Adrenal gland (tissue), 12 donors: Measurements from ENCODE around the gene FAM162A. TPM values are rescaled to one million over a fixed set of nuclear protein-coding genes. Genes with fewer than 3 reads are reported as not detected.

Source experiments
- DNase-seq, 7 donors: peaks; one replicate each; pipeline ENCODE4 v3.0.0-alpha.2; 2019 to 2020
- H3K27ac ChIP-seq, 5 donors: fragments of 200-600 bp; sonication (generic) in 4 of 5; 1 replicate in 3 of 5; 2 replicates in 2 of 5; pipeline versions ENCODE4 v1.5.1 to v1.8.0; 2016 to 2020; ENCODE audit warnings: mild to moderate bottlenecking in 1 of 5
- H3K27me3 ChIP-seq: fragments of 200-600 bp; 2 replicates; pipeline ENCODE4 v1.8.0; 2021
- H3K36me3 ChIP-seq, 2 donors: fragments of 200-600 bp; replicated peaks in 1 of 2; 1 replicate in 1 of 2; 2 replicates in 1 of 2; pipeline versions ENCODE4 v1.5.1 to v1.8.0; 2018 to 2022
- H3K4me1 ChIP-seq, 2 donors: fragments of 200-600 bp; replicated peaks in 1 of 2; 1 replicate in 1 of 2; 2 replicates in 1 of 2; pipeline versions ENCODE4 v1.5.1 to v1.8.0; 2018 to 2021
- H3K4me3 ChIP-seq, 4 donors: fragments of 200-600 bp; sonication (generic) in 3 of 4; one replicate each; pipeline ENCODE4 v1.5.1; 2016 to 2018
- H3K9me3 ChIP-seq, 3 donors: fragments of 200-600 bp; sonication (generic) in 1 of 3; replicated peaks in 1 of 3; 1 replicate in 2 of 3; 2 replicates in 1 of 3; pipeline versions ENCODE4 v1.5.1 to v1.8.0; 2016 to 2021
- POLR2A ChIP-seq, 2 donors: fragments of 450-650 bp; IDR thresholded peaks; one replicate each; pipeline ENCODE4 v1.6.1; 2017; ENCODE audit warnings: antibody characterized with exemption in 2 of 2, mild to moderate bottlenecking in 2 of 2, moderate library complexity in 1 of 2
- WGBS, 4 donors: extraction: QIAGEN DNeasy Blood & Tissue Kit in 2 of 4; methylation state at CpG; one replicate each; pipeline versions ENCODE4 v1.1.5 to v1.1.7; 2013 to 2017; 5-methylcytosine and 5-hydroxymethylcytosine counted together
- intact Hi-C, 2 donors: fragments of 100-400 bp; cut with DNase I; formaldehyde crosslinking; loops; one replicate each; pipeline versions ENCODE4 v1.14.1 to v1.15.0; 2022 to 2023
- polyA plus RNA-seq, 3 donors: library from polyadenylated mRNA; stranded (reverse); fragments of 200-250 nt in 2 of 3; fragments of 350-450 nt in 1 of 3; fragmentation: Illumina TruSeq in 1 of 3; extraction: RNeasy Lipid Tissue Mini Kit (QIAGEN cat#74804) in 1 of 3; gene quantifications; one replicate each; pipeline ENCODE4 v1.2.3, GENCODE V29; 2013 to 2014
- total RNA-seq, 9 donors: library from RNA; depleted of rRNA in 4 of 9; stranded (reverse); fragments of >200 nt in 4 of 9; fragments of 120-200 nt in 1 of 9; fragmentation: NEBNext Ultra II Directional in 1 of 9; extraction: Animal tissue kit (Norgen Biotek cat#: 25700) in 1 of 9; gene quantifications; one replicate each; pipeline versions ENCODE4 v1.1.0 to v1.2.4, GENCODE V29; 2013 to 2023
- TF ChIP-seq, protein P1 (sequence below), 6 experiments: fragments of 450-650 bp in 4 of 6; fragments of 200-600 bp in 2 of 6; sonication (generic) in 1 of 6; IDR thresholded peaks; 1 replicate in 5 of 6; 2 replicates in 1 of 6; pipeline versions ENCODE4 v1.5.1 to v1.8.0; 2016 to 2021; ENCODE audit warnings: antibody characterized with exemption in 6 of 6, mild to moderate bottlenecking in 2 of 6, moderate library complexity in 1 of 6
- donor health status: healthy with polysubstance abuse.
- donor health status: Bipolar disorder and iron deficiency.
- donor health status: DM: yes; HTN: yes; CAD: no.
- donor health status: DM: no; HTN: no; CAD: no.
- donor health status: DM: no; HTN: no; CAD: no.
- donor health status: DM: yes; HTN: yes; CAD: no.

FAM162A gene
- total and polyA plus RNA-seq, 12 donors: 36.2 to 287 (median 79.7) TPM

DNA sequence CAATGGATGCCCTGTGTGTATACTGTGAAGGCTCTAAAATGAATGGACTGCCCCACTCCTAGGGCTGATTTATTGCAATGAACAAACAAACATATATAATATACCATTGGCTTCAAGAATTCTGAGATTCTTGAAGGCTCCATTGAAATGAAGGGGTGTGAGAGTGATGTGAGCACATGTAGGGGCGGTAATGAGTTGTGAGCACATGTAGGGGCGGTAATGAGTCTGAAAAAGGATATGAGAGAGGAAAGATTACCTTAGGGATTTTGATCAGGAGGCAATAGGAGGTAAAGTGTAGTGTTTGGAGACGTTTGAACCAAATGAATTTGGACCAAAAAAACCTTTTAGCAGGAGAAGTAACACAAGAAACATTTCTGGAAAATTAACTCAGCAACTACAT is 3.7 kb downstream of the FAM162A start:
- TF ChIP-seq, protein P1, sequence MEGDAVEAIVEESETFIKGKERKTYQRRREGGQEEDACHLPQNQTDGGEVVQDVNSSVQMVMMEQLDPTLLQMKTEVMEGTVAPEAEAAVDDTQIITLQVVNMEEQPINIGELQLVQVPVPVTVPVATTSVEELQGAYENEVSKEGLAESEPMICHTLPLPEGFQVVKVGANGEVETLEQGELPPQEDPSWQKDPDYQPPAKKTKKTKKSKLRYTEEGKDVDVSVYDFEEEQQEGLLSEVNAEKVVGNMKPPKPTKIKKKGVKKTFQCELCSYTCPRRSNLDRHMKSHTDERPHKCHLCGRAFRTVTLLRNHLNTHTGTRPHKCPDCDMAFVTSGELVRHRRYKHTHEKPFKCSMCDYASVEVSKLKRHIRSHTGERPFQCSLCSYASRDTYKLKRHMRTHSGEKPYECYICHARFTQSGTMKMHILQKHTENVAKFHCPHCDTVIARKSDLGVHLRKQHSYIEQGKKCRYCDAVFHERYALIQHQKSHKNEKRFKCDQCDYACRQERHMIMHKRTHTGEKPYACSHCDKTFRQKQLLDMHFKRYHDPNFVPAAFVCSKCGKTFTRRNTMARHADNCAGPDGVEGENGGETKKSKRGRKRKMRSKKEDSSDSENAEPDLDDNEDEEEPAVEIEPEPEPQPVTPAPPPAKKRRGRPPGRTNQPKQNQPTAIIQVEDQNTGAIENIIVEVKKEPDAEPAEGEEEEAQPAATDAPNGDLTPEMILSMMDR (IDR thresholded peaks at IDR 0.05): no peak
- no peak for TF ChIP-seq POLR2A (IDR thresholded peaks at IDR 0.05)
- no peaks in the 10 kb centered on the region for H3K9me3 ChIP-seq
- H3K27ac ChIP-seq: no peak overlapping the region
- WGBS, 4 donors: 88 to 96% (median 89%) methylated on average over 3 of the region's 3 CpGs
- H3K27me3 ChIP-seq: no peaks in the 10 kb centered on the region
- no peak overlapping the region for H3K4me3 ChIP-seq
- H3K36me3 ChIP-seq: no peaks in the 10 kb centered on the region
- H3K4me1 ChIP-seq: peaks cover 15 to 48% of the 10 kb centered on the region in 2 donors
- intact Hi-C loops: loop anchor here in 1 of 2 donors (10.0 kb wide), 1 partner anchor 297 kb away; the partner anchor contains the start of gene PARP14
- DNase-seq: no peak

- TF ChIP-seq, protein P1 (IDR thresholded peaks at IDR 0.05): no peak
- TF ChIP-seq POLR2A (IDR thresholded peaks at IDR 0.05): no peak
- H3K4me1 ChIP-seq: peaks cover 17 to 56% of the 10 kb centered on the region in 2 donors
Observed at GRCh38 chr3:122389197-122389596, 5.2 kb downstream of the FAM162A start.

GRCh38 chr3:122389892-122390291 is 5.9 kb downstream of the FAM162A start:
- peaks cover 17 to 52% of the 10 kb centered on the region in 2 donors for H3K4me1 ChIP-seq
- 79 to 86% (median 82%) methylated on average over 4 of the region's 4 CpGs for WGBS, 4 donors

More at GRCh38 chr3:122389197-122389596, 5.2 kb downstream of the FAM162A start:
- intact Hi-C loops: loop anchor here in 1 of 2 donors (10.0 kb wide), 1 partner anchor 296 kb away; the partner anchor contains the start of gene PARP14
- H3K36me3 ChIP-seq: no peaks in the 10 kb centered on the region
- no peaks in the 10 kb centered on the region for H3K27me3 ChIP-seq
- DNase-seq: no peak
- no peak overlapping the region for H3K27ac ChIP-seq
- H3K9me3 ChIP-seq: no peaks in the 10 kb centered on the region
- H3K4me3 ChIP-seq: no peak overlapping the region

GRCh38 chr3:122390665-122391064 is 6.7 kb downstream of the FAM162A start:
- intact Hi-C loops: no loop called here
- 54 to 71% (median 69%) methylated on average over 4 of the region's 4 CpGs for WGBS, 4 donors
- no peak for DNase-seq
- H3K9me3 ChIP-seq: no peaks in the 10 kb centered on the region
- H3K4me1 ChIP-seq: peaks cover 17 to 44% of the 10 kb centered on the region in 2 donors
- TF ChIP-seq, protein P1 (IDR thresholded peaks at IDR 0.05): no peak
- no peak for TF ChIP-seq POLR2A (IDR thresholded peaks at IDR 0.05)
- H3K36me3 ChIP-seq: no peaks in the 10 kb centered on the region
- peak overlapping the region in 3 of 5 donors; percentile 39 to 67 (median 60) for H3K27ac ChIP-seq
- H3K27me3 ChIP-seq: no peaks in the 10 kb centered on the region
- H3K4me3 ChIP-seq: no peak overlapping the region

More at GRCh38 chr3:122389892-122390291, 5.9 kb downstream of the FAM162A start:
- H3K9me3 ChIP-seq: no peaks in the 10 kb centered on the region
- H3K27me3 ChIP-seq: no peaks in the 10 kb centered on the region
- no peak for TF ChIP-seq POLR2A (IDR thresholded peaks at IDR 0.05)
- TF ChIP-seq, protein P1 (IDR thresholded peaks at IDR 0.05): no peak
- peak overlapping the region in 3 of 5 donors; percentile 39 to 67 (median 60) for H3K27ac ChIP-seq
- DNase-seq: no peak
- intact Hi-C loops: loop anchor here in 1 of 2 donors (10.0 kb wide), 1 partner anchor 295 kb away; the partner anchor contains the start of gene PARP14
- H3K4me3 ChIP-seq: no peak overlapping the region
- H3K36me3 ChIP-seq: no peaks in the 10 kb centered on the region
